Mesothelial cell of epicardium (in vitro differentiated cells): ENCODE data around the gene PATJ. TPM values are rescaled to one million over a fixed set of nuclear protein-coding genes. Genes with fewer than 3 reads are reported as not detected.

ENCODE experiments used
- DNase-seq, 2 experiments: peaks; one replicate each; pipeline ENCODE4 v3.0.0; 2021; ENCODE audit warnings: low spot score in 2 of 2; ENCODE audit not compliant: unreplicated experiment in 2 of 2
- H3K27ac Mint-ChIP-seq: 2 replicates; pipeline ENCODE4 v1.8.0; 2021; ENCODE audit warnings: mixed read lengths
- H3K27me3 Mint-ChIP-seq: 2 replicates; pipeline ENCODE4 v1.8.0; 2021; ENCODE audit warnings: low read depth, mixed read lengths
- H3K36me3 Mint-ChIP-seq: 2 replicates; pipeline ENCODE4 v1.8.0; 2021; ENCODE audit warnings: mixed read lengths
- H3K4me1 Mint-ChIP-seq: 2 replicates; pipeline ENCODE4 v1.8.0; 2021; ENCODE audit warnings: mixed read lengths
- H3K4me3 Mint-ChIP-seq: 2 replicates; pipeline ENCODE4 v1.8.0; 2021; ENCODE audit warnings: mild to moderate bottlenecking, moderate library complexity, mixed read lengths
- H3K9me3 Mint-ChIP-seq: 2 replicates; pipeline ENCODE4 v1.8.0; 2021; ENCODE audit warnings: mixed read lengths
- CTCF ChIP-seq: fragments of 200-600 bp; sonication (generic); IDR thresholded peaks from one replicate; pipeline ENCODE4 v1.5.0; 2021; ENCODE audit warnings: antibody characterized with exemption; ENCODE audit not compliant: unreplicated experiment
- total RNA-seq: library from RNA; stranded (reverse); gene quantifications from 3 replicates; pipeline ENCODE4 v1.2.1, GENCODE V29; 2021

The PATJ gene
- total RNA-seq, 1 donor from 2014 or later, result 129 TPM

- H3K4me1 Mint-ChIP-seq, result no peaks in the 10 kb centered on the region
- DNase-seq, result no peak
- H3K27me3 Mint-ChIP-seq, result no peaks in the 10 kb centered on the region
- no peak for TF ChIP-seq CTCF
- H3K36me3 Mint-ChIP-seq, result peaks cover 36% of the 10 kb centered on the region
- no peak overlapping the region for H3K4me3 Mint-ChIP-seq
- no peak overlapping the region for H3K27ac Mint-ChIP-seq
- peaks cover 14% of the 10 kb centered on the region for H3K9me3 Mint-ChIP-seq
Measured at GRCh38 chr1:62100442-62100841, 358.2 kb downstream of the PATJ start.

GRCh38 chr1:62103846-62104245 is 361.6 kb downstream of the PATJ start:
- Mint-ChIP-seq H3K27ac (no peak overlapping the region), H3K4me1 (no peaks in the 10 kb centered on the region), H3K27me3 (no peaks in the 10 kb centered on the region), H3K9me3 (peaks cover 10% of the 10 kb centered on the region), H3K4me3 (no peak overlapping the region), H3K36me3 (peaks cover 21% of the 10 kb centered on the region)
- no peak for DNase-seq
- no peak for TF ChIP-seq CTCF

GRCh38 chr1:62107923-62108322 is 365.6 kb downstream of the PATJ start:
- no peak overlapping the region for H3K4me3 Mint-ChIP-seq

GRCh38 chr1:62109124-62109523 is 366.8 kb downstream of the PATJ start:
- no peak overlapping the region for H3K4me3 Mint-ChIP-seq
- peaks cover 13% of the 10 kb centered on the region for H3K36me3 Mint-ChIP-seq
- H3K9me3 Mint-ChIP-seq, result no peaks in the 10 kb centered on the region
- H3K27me3 Mint-ChIP-seq, result no peaks in the 10 kb centered on the region
- DNase-seq, result no peak
- no peak for TF ChIP-seq CTCF
- no peak overlapping the region for H3K27ac Mint-ChIP-seq
- H3K4me1 Mint-ChIP-seq, result no peaks in the 10 kb centered on the region

More at GRCh38 chr1:62107923-62108322, 365.6 kb downstream of the PATJ start:
- no peak for TF ChIP-seq CTCF
- DNase-seq, result no peak
- H3K36me3 Mint-ChIP-seq, result peaks cover 6% of the 10 kb centered on the region
- no peak overlapping the region for H3K27ac Mint-ChIP-seq
- H3K9me3 Mint-ChIP-seq, result no peaks in the 10 kb centered on the region
- H3K27me3 Mint-ChIP-seq, result no peaks in the 10 kb centered on the region
- H3K4me1 Mint-ChIP-seq, result no peaks in the 10 kb centered on the region

GRCh38 chr1:62110198-62110817 is 368.0 kb downstream of the PATJ start:
- DNase-seq, result no peak
- Mint-ChIP-seq H3K27ac (peak overlapping the region; percentile 6), H3K27me3 (no peaks in the 10 kb centered on the region), H3K4me3 (no peak overlapping the region), H3K9me3 (no peaks in the 10 kb centered on the region), H3K4me1 (no peaks in the 10 kb centered on the region), H3K36me3 (peaks cover 16% of the 10 kb centered on the region)
- TF ChIP-seq CTCF, result no peak

- Mint-ChIP-seq H3K4me3 (no peak overlapping the region), H3K4me1 (peaks cover under 1% of the 10 kb centered on the region)
Measured at GRCh38 chr1:62111084-62111483, 368.8 kb downstream of the PATJ start.

More at GRCh38 chr1:62111084-62111483, 368.8 kb downstream of the PATJ start:
- H3K9me3 Mint-ChIP-seq, result no peaks in the 10 kb centered on the region
- no peak for TF ChIP-seq CTCF
- DNase-seq, result no peak
- H3K36me3 Mint-ChIP-seq, result peaks cover 16% of the 10 kb centered on the region
- H3K27ac Mint-ChIP-seq, result no peak overlapping the region
- no peaks in the 10 kb centered on the region for H3K27me3 Mint-ChIP-seq
